DMS114 treated with DMSO at 0.1 percent for 48 hours (cell line): ENCODE data around the gene SLC46A1.
A peak's percentile ranks its signal among the peaks of the same experiment; 100 is the strongest.

ENCODE experiments used
- DNase-seq: peaks from one replicate; lab custom pipeline; 2025; ENCODE audit not compliant: unreplicated experiment; lab: John Stamatoyannopoulos, UW

Gene SLC46A1

GRCh38 chr17:28385037-28385400 is 21.0 kb downstream of the SLC46A1 start:
- no peak for DNase-seq

GRCh38 chr17:28384281-28385036 is 21.6 kb downstream of the SLC46A1 start:
- DNase-seq: no peak

- no peak for DNase-seq
Observed at GRCh38 chr17:28381141-28381825, 24.7 kb downstream of the SLC46A1 start.

GRCh38 chr17:28379814-28380801 is 25.9 kb downstream of the SLC46A1 start:
- DNase-seq: no peak

GRCh38 chr17:28372945-28373274 is 33.1 kb downstream of the SLC46A1 start:
- DNase-seq: no peak

GRCh38 chr17:28372203-28372944 is 33.6 kb downstream of the SLC46A1 start:
- no peak for DNase-seq

- DNase-seq: peak; percentile 89
Observed at GRCh38 chr17:28371245-28372202, 34.5 kb downstream of the SLC46A1 start, which contains the start of gene SARM1. SARM1 (plus strand) TSS chr17:28371694; CDS start chr17:28372033, 339 bp downstream.

GRCh38 chr17:28370744-28371103 is 35.3 kb downstream of the SLC46A1 start:
- no peak for DNase-seq

GRCh38 chr17:28370035-28370743 is 35.8 kb downstream of the SLC46A1 start, which contains the start of gene VTN:
VTN (minus strand) TSS chr17:28370307; CDS start chr17:28370203, 104 bp downstream.
- DNase-seq: no peak

- no peak for DNase-seq
Observed at GRCh38 chr17:28369684-28370034, 36.4 kb downstream of the SLC46A1 start.

- DNase-seq: no peak
Observed at GRCh38 chr17:28368915-28369683, 36.9 kb downstream of the SLC46A1 start.

GRCh38 chr17:28368306-28368831 is 37.6 kb downstream of the SLC46A1 start:
- DNase-seq: no peak

GRCh38 chr17:28367641-28368305 is 38.2 kb downstream of the SLC46A1 start:
- DNase-seq: no peak

GRCh38 chr17:28366605-28367004 is 39.4 kb downstream of the SLC46A1 start:
- no peak for DNase-seq

GRCh38 chr17:28365487-28365886 is 40.5 kb downstream of the SLC46A1 start:
- DNase-seq: no peak

GRCh38 chr17:28364665-28365363 is 41.2 kb downstream of the SLC46A1 start, which contains the start of gene SEBOX:
SEBOX (minus strand) TSS chr17:28365199; CDS start chr17:28365151, 48 bp downstream.
- no peak for DNase-seq
